Measurements from ENCODE around the gene EPN3.
A peak's percentile ranks its signal among the peaks of the same experiment; 100 is the strongest.

- TF ChIP-seq EZH2 (IDR thresholded peaks at IDR 0.05): no peak
- TF ChIP-seq ELF1 (IDR thresholded peaks at IDR 0.05; ENCODE audit: borderline replicate concordance, low read depth): no peak
- no peak for TF ChIP-seq CTCF (IDR thresholded peaks at IDR 0.05 in 2 of 3, conservative IDR thresholded peaks at IDR 0.05 in 1 of 3; ENCODE audit: borderline replicate concordance in 1 of 3, insufficient read depth in 1 of 3, low read depth in 2 of 3, low read length in 2 of 3)
- TF ChIP-seq MAX (IDR thresholded peaks at IDR 0.05): no peak
- TF ChIP-seq POLR2A (IDR thresholded peaks at IDR 0.05; ENCODE audit: borderline replicate concordance, extremely low read depth, insufficient read depth, insufficient read length): no peak
- no peak for TF ChIP-seq EZH2phosphoT487 (IDR thresholded peaks at IDR 0.05; ENCODE audit: borderline replicate concordance)
- 0 out of 2 replicates have a peak, but pooled peaks have one; percentile 12 for TF ChIP-seq POLR2AphosphoS5 (IDR thresholded peaks at IDR 0.05; ENCODE audit: low read depth, low read length)
- no peak for TF ChIP-seq SRF (IDR thresholded peaks at IDR 0.05; ENCODE audit: low read depth)
- TF ChIP-seq SIN3A (IDR thresholded peaks at IDR 0.05; ENCODE audit: low read depth): no peak
- TF ChIP-seq ZNF274 (IDR thresholded peaks at IDR 0.05; ENCODE audit: low read depth, low read length): no peak
- TF ChIP-seq CEBPB (IDR thresholded peaks at IDR 0.05; ENCODE audit: low read depth): no peak
- TF ChIP-seq RAD21 (IDR thresholded peaks at IDR 0.05; ENCODE audit: low read depth): no peak
- no peak for TF ChIP-seq TCF7L2 (IDR thresholded peaks at IDR 0.05; ENCODE audit: borderline replicate concordance, extremely low read depth, insufficient read depth, insufficient read length)
These were observed 7.4 kb downstream of the EPN3 start for GRCh38 chr17:50539762-50540559.
